ENCODE measurements around the gene MAMDC2.

GRCh38 chr9:70133253-70134208, 89.9 kb downstream of the MAMDC2 start:
- TF ChIP-seq CTCF (conservative IDR thresholded peaks at IDR 0.05) (no peak), EZH2 (IDR thresholded peaks at IDR 0.05; ENCODE audit: low read depth) (no peak)

Measured in PC-9 (cell line).